WTC11 (cell line): ENCODE results near the gene ARHGAP6.

Source experiments
- FOXK1 ChIP-seq: sonication (generic); formaldehyde crosslinking; IDR thresholded peaks from 2 replicates; pipeline ENCODE4 v1.8.0; 2022; ENCODE audit warnings: mild to moderate bottlenecking, moderate library complexity, missing genetic modification reagents
- IRF2 ChIP-seq: sonication (generic); formaldehyde crosslinking; IDR thresholded peaks from 2 replicates; pipeline ENCODE4 v1.8.0; 2022; ENCODE audit warnings: low read depth, missing genetic modification reagents, borderline replicate concordance

GRCh38 chrX:11397680-11398079 lies 268.0 kb downstream of the ARHGAP6 start:
- no peak for TF ChIP-seq IRF2 (CRISPR knock-in tag)
- TF ChIP-seq FOXK1 = no peak
